CD4-positive, alpha-beta T cell (primary cell): Measurements from ENCODE around the gene ITPRIPL1. TPM values are rescaled to one million over a fixed set of nuclear protein-coding genes. Genes with fewer than 3 reads are reported as not detected.

Source experiments
- ATAC-seq: fragments of 200-7000 bp; cut with Tn5 transposase; one replicate; pipeline ENCODE4 v1.10.0; 2022; ENCODE audit warnings: mild to moderate bottlenecking; ENCODE audit not compliant: poor library complexity
- CTCF ChIA-PET: fragments of 350-600 bp; sonication (Branson Sonifier 250); formaldehyde crosslinking; loops from one replicate; lab custom pipeline; 2021; ENCODE audit warnings: antibody characterized with exemption, inconsistent platforms; lab: Charles Lee
- POLR2A ChIA-PET: fragments of 350-600 bp; sonication (Branson Sonifier 250); formaldehyde crosslinking; loops from one replicate; lab custom pipeline; 2021; ENCODE audit warnings: antibody characterized with exemption, inconsistent platforms; lab: Charles Lee
- DNase-seq, 14 experiments: peaks; one replicate each; pipeline ENCODE4 v3.0.0-alpha.2; 2013 to 2020; ENCODE audit warnings: mixed read lengths in 2 of 14
- H3K27ac ChIP-seq, 2 donors: one replicate each; pipeline versions ENCODE4 v1.5.1 to v1.7.0; 2013; ENCODE audit warnings: low read length in 2 of 2, low read depth in 1 of 2, mild to moderate bottlenecking in 1 of 2
- H3K27me3 ChIP-seq, 2 experiments: 1 replicate in 1 of 2; 2 replicates in 1 of 2; pipeline versions ENCODE4 v1.6.1 to v1.7.0; 2013; ENCODE audit warnings: low read length in 2 of 2, control low read depth in 1 of 2, mild to moderate bottlenecking in 1 of 2, moderate library complexity in 1 of 2; ENCODE audit not compliant: insufficient read depth in 2 of 2, control insufficient read depth in 1 of 2
- H3K36me3 ChIP-seq: one replicate; pipeline ENCODE4 v1.6.1; 2013; ENCODE audit warnings: low read length, control low read depth; ENCODE audit not compliant: insufficient read depth
- H3K4me1 ChIP-seq: one replicate; pipeline ENCODE4 v1.6.1; 2013; ENCODE audit warnings: low read length, control low read depth; ENCODE audit not compliant: insufficient read depth
- H3K4me3 ChIP-seq: one replicate; pipeline ENCODE4 v1.5.1; 2013; ENCODE audit warnings: mild to moderate bottlenecking, low read length, moderate library complexity
- H3K9me3 ChIP-seq, 2 experiments: 1 replicate in 1 of 2; 2 replicates in 1 of 2; pipeline versions ENCODE4 v1.6.1 to v1.7.0; 2013; ENCODE audit warnings: low read length in 2 of 2, mild to moderate bottlenecking in 2 of 2, control low read depth in 1 of 2, moderate library complexity in 1 of 2; ENCODE audit not compliant: control insufficient read depth in 1 of 2, insufficient read depth in 1 of 2
- H3K27ac Mint-ChIP-seq: one replicate; pipeline ENCODE4 v1.8.0; 2020; ENCODE audit warnings: mixed read lengths
- H3K27me3 Mint-ChIP-seq: one replicate; pipeline ENCODE4 v1.8.0; 2021; ENCODE audit warnings: mixed read lengths
- H3K36me3 Mint-ChIP-seq: one replicate; pipeline ENCODE4 v1.8.0; 2021; ENCODE audit warnings: low read depth, mixed read lengths
- H3K4me1 Mint-ChIP-seq: one replicate; pipeline ENCODE4 v1.8.0; 2021; ENCODE audit warnings: low read depth, mixed read lengths
- H3K4me3 Mint-ChIP-seq: one replicate; pipeline ENCODE4 v1.8.0; 2020; ENCODE audit warnings: mild to moderate bottlenecking, mixed read lengths
- H3K9me3 Mint-ChIP-seq: one replicate; pipeline ENCODE4 v1.8.0; 2020; ENCODE audit warnings: mixed read lengths
- intact Hi-C, 2 experiments: fragments of 100-400 bp; cut with DNase I in 1 of 2; cut with micrococcal nuclease in 1 of 2; formaldehyde crosslinking; loops; one replicate each; pipeline versions ENCODE4 v1.15.1 to v1.9.0; 2023 to 2025; cut with DNase I, micrococcal nuclease
- total RNA-seq, 174 experiments: library from RNA in 2 of 174; stranded (reverse) in 2 of 174; gene quantifications; one replicate each; pipeline ENCODE4 v1.2.3 and lab custom pipeline; 2021 to 2026
- TF ChIP-seq, protein P1 (sequence below): fragments of 200-600 bp; IDR thresholded peaks from one replicate; pipeline ENCODE4 v1.8.0; 2022; ENCODE audit warnings: antibody characterized with exemption, mild to moderate bottlenecking

ITPRIPL1 gene
- total RNA-seq, 2 experiments from 2014 or later = 5.1 to 5.7 TPM

- intact Hi-C loops = loop anchor here in 1 of 2 experiments (10.0 kb wide), 1 partner anchor 122 kb away; the partner anchor contains the start of gene STARD7
- peaks cover 37% of the 10 kb centered on the region for H3K4me1 ChIP-seq
- no peak for ATAC-seq
- H3K36me3 ChIP-seq = peaks cover 13% of the 10 kb centered on the region
- Mint-ChIP-seq H3K27me3 (no peaks in the 10 kb centered on the region), H3K36me3 (peaks cover 8% of the 10 kb centered on the region), H3K4me1 (peaks cover 24% of the 10 kb centered on the region), H3K9me3 (no peaks in the 10 kb centered on the region), H3K27ac (peak overlapping the region; percentile 9), H3K4me3 (peak overlapping the region; percentile 38)
- ChIA-PET CTCF (interaction anchor here (0.5 kb wide), 1 partner anchor 9 kb away, joined by 3 read pairs; no protein-coding TSS in a partner anchor), POLR2A (interaction anchor here (1.6 to 4.0 kb wide), 3 partner anchors 7 to 211 kb away, joined by 5 to 32 read pairs (median 12); partner anchors contain the start of genes ARID5A and NCAPH)
- H3K27me3 ChIP-seq = no peaks in the 10 kb centered on the region
- H3K4me3 ChIP-seq = no peak overlapping the region
- no peaks in the 10 kb centered on the region for H3K9me3 ChIP-seq
- no peak for DNase-seq
- H3K27ac ChIP-seq = no peak overlapping the region
- TF ChIP-seq, protein P1, sequence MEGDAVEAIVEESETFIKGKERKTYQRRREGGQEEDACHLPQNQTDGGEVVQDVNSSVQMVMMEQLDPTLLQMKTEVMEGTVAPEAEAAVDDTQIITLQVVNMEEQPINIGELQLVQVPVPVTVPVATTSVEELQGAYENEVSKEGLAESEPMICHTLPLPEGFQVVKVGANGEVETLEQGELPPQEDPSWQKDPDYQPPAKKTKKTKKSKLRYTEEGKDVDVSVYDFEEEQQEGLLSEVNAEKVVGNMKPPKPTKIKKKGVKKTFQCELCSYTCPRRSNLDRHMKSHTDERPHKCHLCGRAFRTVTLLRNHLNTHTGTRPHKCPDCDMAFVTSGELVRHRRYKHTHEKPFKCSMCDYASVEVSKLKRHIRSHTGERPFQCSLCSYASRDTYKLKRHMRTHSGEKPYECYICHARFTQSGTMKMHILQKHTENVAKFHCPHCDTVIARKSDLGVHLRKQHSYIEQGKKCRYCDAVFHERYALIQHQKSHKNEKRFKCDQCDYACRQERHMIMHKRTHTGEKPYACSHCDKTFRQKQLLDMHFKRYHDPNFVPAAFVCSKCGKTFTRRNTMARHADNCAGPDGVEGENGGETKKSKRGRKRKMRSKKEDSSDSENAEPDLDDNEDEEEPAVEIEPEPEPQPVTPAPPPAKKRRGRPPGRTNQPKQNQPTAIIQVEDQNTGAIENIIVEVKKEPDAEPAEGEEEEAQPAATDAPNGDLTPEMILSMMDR = no peak
Observed at GRCh38 chr2:96326990-96327820, 2.1 kb downstream of the ITPRIPL1 start.

DNA sequence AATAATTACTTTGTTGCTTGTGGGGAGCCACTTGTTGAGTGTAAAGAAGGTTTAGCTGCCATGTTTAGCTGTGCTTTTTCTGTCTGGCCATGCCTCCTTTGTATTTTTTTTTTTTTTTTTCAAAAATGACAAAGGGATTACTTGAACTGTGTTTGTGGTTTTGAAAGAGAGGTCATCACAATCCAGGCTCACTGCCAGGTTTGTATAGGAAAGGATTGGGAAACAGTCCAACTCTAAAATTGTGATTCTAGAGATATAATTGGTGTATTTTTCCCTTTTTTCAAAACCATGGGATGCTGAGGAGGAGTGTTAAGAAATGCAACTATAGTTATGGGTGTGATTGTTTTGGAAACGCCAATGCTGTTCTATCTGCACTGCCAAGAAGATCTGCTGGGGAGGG, 4.3 kb downstream of the ITPRIPL1 start:
- DNase-seq (no peak), ATAC-seq (no peak)
- no peak overlapping the region for H3K4me3 Mint-ChIP-seq
- no peaks in the 10 kb centered on the region for H3K27me3 Mint-ChIP-seq
- intact Hi-C loops = loop anchor here in 1 of 2 experiments (10.0 kb wide), 1 partner anchor 125 kb away; the partner anchor contains the start of gene STARD7
- CTCF ChIA-PET = no interaction called here
- TF ChIP-seq, protein P1 = no peak
- no peaks in the 10 kb centered on the region for H3K27me3 ChIP-seq
- H3K36me3 Mint-ChIP-seq = peaks cover 8% of the 10 kb centered on the region
- H3K4me1 ChIP-seq = peaks cover 36% of the 10 kb centered on the region
- H3K4me3 ChIP-seq = no peak overlapping the region
- H3K9me3 ChIP-seq = no peaks in the 10 kb centered on the region
- peaks cover 28% of the 10 kb centered on the region for H3K4me1 Mint-ChIP-seq
- H3K9me3 Mint-ChIP-seq = no peaks in the 10 kb centered on the region
- H3K36me3 ChIP-seq = peaks cover 13% of the 10 kb centered on the region
- POLR2A ChIA-PET = interaction anchor here (1.3 kb wide), 1 partner anchor 8 kb away, joined by 4 read pairs; no protein-coding TSS in a partner anchor
- no peak overlapping the region for H3K27ac Mint-ChIP-seq
- H3K27ac ChIP-seq = no peak overlapping the region

DNA sequence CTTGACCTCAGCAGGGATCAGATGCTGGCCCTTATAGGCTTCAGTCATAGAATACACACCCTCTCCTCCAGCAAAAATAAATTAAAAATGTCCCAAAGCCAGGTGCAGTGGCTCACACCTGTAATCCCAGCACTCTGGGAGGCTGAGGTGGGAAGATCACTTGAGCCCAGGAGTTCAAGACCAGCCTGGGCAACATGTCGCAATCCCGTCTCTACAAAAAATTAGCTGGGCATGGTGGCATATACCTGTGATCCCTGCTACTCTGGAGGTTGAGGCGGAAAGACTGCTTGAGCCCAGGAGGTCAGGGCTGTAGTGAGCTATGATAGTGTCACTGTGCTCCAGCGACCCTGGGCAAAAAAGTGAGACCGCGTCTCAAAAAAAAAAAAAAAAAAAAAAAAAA, 4.8 kb downstream of the ITPRIPL1 start:
- no peaks in the 10 kb centered on the region for H3K9me3 ChIP-seq
- Mint-ChIP-seq H3K4me3 (no peak overlapping the region), H3K27me3 (no peaks in the 10 kb centered on the region), H3K27ac (no peak overlapping the region), H3K4me1 (peaks cover 28% of the 10 kb centered on the region), H3K36me3 (peaks cover 8% of the 10 kb centered on the region), H3K9me3 (no peaks in the 10 kb centered on the region)
- no peaks in the 10 kb centered on the region for H3K27me3 ChIP-seq
- H3K36me3 ChIP-seq = peaks cover 13% of the 10 kb centered on the region
- DNase-seq (no peak), ATAC-seq (no peak)
- ChIA-PET CTCF (no interaction called here), POLR2A (interaction anchor here (1.3 kb wide), 1 partner anchor 8 kb away, joined by 4 read pairs; no protein-coding TSS in a partner anchor)
- intact Hi-C loops = loop anchor here in 1 of 2 experiments (10.0 kb wide), 1 partner anchor 125 kb away; the partner anchor contains the start of gene STARD7
- H3K27ac ChIP-seq = no peak overlapping the region
- TF ChIP-seq, protein P1 = no peak
- peaks cover 36% of the 10 kb centered on the region for H3K4me1 ChIP-seq
- no peak overlapping the region for H3K4me3 ChIP-seq
